Endothelial cell of umbilical vein (primary cell): Measurements from ENCODE around the gene SLC26A11.

Source experiments
- CTCF ChIP-seq, 2 donors: IDR thresholded peaks; 1 replicate in 1 of 2; 2 replicates in 1 of 2; pipeline ENCODE4 v1.5.1; 2011; ENCODE audit warnings: low read length in 2 of 2, mild to moderate bottlenecking in 2 of 2, moderate library complexity in 2 of 2, control low read depth in 1 of 2, inconsistent platforms in 1 of 2, low read depth in 1 of 2; ENCODE audit not compliant: insufficient read depth in 1 of 2; ENCODE audit errors: extremely low read depth in 1 of 2
- EZH2 ChIP-seq: IDR thresholded peaks from 2 replicates; pipeline ENCODE4 v1.6.1; 2012; ENCODE audit warnings: borderline replicate concordance, low read depth, mild to moderate bottlenecking, moderate library complexity, low read length, inconsistent platforms; ENCODE audit not compliant: severe bottlenecking
- FOS ChIP-seq: IDR thresholded peaks from 2 replicates; pipeline ENCODE4 v1.6.1; 2011; ENCODE audit warnings: mild to moderate bottlenecking, low read length, moderate library complexity, borderline replicate concordance; ENCODE audit not compliant: insufficient read depth
- GATA2 ChIP-seq: IDR thresholded peaks from 2 replicates; pipeline ENCODE4 v1.7.0; 2011; ENCODE audit warnings: low read depth, mild to moderate bottlenecking, moderate library complexity, mixed read lengths, low read length; ENCODE audit not compliant: insufficient read length, insufficient read depth
- JUN ChIP-seq: IDR thresholded peaks from 2 replicates; pipeline ENCODE4 v1.6.1; 2011; ENCODE audit warnings: borderline replicate concordance, low read depth; ENCODE audit not compliant: insufficient read length, insufficient read depth
- MAX ChIP-seq: IDR thresholded peaks from 2 replicates; pipeline ENCODE4 v1.6.1; 2011; ENCODE audit not compliant: insufficient read depth, insufficient read length
- MYC ChIP-seq: IDR thresholded peaks from one replicate; pipeline ENCODE4 v1.6.1; 2011; ENCODE audit warnings: mild to moderate bottlenecking, low read depth, low read length
- POLR2A ChIP-seq: IDR thresholded peaks from 2 replicates; pipeline ENCODE4 v1.6.1; 2012; ENCODE audit warnings: low read depth, mild to moderate bottlenecking, control low read depth, low read length
- POLR2AphosphoS5 ChIP-seq: IDR thresholded peaks from 2 replicates; pipeline ENCODE4 v1.6.1; 2012; ENCODE audit warnings: low read depth, mild to moderate bottlenecking, control low read depth, low read length, moderate library complexity; ENCODE audit not compliant: insufficient read depth

- no peak for TF ChIP-seq EZH2
- TF ChIP-seq POLR2A, result no peak
- no peak for TF ChIP-seq CTCF (IDR thresholded peaks at IDR 0.05; ENCODE audit: extremely low read depth in 1 of 2, insufficient read depth in 1 of 2, low read depth in 1 of 2, low read length in 2 of 2)
- TF ChIP-seq GATA2, result no peak
- no peak for TF ChIP-seq POLR2AphosphoS5
- TF ChIP-seq FOS, result no peak
- TF ChIP-seq MAX, result no peak
- no peak for TF ChIP-seq JUN
- no peak for TF ChIP-seq MYC
These were observed 49.2 kb downstream of the SLC26A11 start for GRCh38 chr17:80269405-80269807.
